ENCODE results near the gene FILIP1L. TPM values are rescaled to one million over a fixed set of nuclear protein-coding genes. Genes with fewer than 3 reads are reported as not detected.

Gene FILIP1L
- total and polyA plus RNA-seq, 2 of the 8 experiments (the other 6 are each of a cell fraction or from before 2014, with no cell fraction given): 0.06 to 0.09 TPM

DNA sequence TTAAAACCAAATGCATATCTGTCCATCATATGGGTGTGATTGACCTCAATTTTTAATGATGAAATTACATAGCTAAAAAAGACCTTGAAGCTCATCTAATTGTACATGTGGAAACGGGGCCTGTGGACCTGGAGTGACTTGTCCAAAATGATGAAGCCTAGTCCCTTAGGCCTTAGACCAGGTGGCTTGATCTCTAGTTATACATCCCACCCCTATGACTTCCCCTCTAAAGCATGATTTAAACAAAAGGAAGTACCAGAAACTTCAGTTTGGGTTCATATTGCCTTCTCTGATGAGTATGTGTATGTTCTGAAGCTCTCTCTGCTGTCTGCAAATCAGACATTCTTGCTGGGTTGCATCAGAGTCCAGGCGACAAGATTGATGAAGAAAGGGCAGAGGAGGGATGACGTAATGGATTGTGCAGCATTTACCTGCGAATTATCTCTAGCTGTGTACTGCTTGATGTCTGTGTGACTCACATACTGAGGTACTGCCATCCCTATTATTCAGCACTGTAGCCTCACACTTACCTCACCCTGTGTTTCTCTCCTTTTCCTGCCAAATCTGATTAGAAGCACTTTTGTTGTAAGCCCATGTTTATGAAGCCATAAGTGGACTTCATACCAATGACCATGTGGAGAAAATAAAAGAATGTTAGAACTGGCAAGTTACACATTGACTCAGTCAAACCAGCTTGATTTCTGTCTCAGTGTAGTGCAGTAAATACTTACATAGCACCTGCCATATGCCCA is 111.5 kb downstream of the FILIP1L start (continued):
- TF ChIP-seq, protein P1, sequence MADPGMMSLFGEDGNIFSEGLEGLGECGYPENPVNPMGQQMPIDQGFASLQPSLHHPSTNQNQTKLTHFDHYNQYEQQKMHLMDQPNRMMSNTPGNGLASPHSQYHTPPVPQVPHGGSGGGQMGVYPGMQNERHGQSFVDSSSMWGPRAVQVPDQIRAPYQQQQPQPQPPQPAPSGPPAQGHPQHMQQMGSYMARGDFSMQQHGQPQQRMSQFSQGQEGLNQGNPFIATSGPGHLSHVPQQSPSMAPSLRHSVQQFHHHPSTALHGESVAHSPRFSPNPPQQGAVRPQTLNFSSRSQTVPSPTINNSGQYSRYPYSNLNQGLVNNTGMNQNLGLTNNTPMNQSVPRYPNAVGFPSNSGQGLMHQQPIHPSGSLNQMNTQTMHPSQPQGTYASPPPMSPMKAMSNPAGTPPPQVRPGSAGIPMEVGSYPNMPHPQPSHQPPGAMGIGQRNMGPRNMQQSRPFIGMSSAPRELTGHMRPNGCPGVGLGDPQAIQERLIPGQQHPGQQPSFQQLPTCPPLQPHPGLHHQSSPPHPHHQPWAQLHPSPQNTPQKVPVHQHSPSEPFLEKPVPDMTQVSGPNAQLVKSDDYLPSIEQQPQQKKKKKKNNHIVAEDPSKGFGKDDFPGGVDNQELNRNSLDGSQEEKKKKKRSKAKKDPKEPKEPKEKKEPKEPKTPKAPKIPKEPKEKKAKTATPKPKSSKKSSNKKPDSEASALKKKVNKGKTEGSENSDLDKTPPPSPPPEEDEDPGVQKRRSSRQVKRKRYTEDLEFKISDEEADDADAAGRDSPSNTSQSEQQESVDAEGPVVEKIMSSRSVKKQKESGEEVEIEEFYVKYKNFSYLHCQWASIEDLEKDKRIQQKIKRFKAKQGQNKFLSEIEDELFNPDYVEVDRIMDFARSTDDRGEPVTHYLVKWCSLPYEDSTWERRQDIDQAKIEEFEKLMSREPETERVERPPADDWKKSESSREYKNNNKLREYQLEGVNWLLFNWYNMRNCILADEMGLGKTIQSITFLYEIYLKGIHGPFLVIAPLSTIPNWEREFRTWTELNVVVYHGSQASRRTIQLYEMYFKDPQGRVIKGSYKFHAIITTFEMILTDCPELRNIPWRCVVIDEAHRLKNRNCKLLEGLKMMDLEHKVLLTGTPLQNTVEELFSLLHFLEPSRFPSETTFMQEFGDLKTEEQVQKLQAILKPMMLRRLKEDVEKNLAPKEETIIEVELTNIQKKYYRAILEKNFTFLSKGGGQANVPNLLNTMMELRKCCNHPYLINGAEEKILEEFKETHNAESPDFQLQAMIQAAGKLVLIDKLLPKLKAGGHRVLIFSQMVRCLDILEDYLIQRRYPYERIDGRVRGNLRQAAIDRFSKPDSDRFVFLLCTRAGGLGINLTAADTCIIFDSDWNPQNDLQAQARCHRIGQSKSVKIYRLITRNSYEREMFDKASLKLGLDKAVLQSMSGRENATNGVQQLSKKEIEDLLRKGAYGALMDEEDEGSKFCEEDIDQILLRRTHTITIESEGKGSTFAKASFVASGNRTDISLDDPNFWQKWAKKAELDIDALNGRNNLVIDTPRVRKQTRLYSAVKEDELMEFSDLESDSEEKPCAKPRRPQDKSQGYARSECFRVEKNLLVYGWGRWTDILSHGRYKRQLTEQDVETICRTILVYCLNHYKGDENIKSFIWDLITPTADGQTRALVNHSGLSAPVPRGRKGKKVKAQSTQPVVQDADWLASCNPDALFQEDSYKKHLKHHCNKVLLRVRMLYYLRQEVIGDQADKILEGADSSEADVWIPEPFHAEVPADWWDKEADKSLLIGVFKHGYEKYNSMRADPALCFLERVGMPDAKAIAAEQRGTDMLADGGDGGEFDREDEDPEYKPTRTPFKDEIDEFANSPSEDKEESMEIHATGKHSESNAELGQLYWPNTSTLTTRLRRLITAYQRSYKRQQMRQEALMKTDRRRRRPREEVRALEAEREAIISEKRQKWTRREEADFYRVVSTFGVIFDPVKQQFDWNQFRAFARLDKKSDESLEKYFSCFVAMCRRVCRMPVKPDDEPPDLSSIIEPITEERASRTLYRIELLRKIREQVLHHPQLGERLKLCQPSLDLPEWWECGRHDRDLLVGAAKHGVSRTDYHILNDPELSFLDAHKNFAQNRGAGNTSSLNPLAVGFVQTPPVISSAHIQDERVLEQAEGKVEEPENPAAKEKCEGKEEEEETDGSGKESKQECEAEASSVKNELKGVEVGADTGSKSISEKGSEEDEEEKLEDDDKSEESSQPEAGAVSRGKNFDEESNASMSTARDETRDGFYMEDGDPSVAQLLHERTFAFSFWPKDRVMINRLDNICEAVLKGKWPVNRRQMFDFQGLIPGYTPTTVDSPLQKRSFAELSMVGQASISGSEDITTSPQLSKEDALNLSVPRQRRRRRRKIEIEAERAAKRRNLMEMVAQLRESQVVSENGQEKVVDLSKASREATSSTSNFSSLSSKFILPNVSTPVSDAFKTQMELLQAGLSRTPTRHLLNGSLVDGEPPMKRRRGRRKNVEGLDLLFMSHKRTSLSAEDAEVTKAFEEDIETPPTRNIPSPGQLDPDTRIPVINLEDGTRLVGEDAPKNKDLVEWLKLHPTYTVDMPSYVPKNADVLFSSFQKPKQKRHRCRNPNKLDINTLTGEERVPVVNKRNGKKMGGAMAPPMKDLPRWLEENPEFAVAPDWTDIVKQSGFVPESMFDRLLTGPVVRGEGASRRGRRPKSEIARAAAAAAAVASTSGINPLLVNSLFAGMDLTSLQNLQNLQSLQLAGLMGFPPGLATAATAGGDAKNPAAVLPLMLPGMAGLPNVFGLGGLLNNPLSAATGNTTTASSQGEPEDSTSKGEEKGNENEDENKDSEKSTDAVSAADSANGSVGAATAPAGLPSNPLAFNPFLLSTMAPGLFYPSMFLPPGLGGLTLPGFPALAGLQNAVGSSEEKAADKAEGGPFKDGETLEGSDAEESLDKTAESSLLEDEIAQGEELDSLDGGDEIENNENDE (IDR thresholded peaks at IDR 0.05; ENCODE audit: insufficient replicate concordance, low read length): no peak
- no peak for TF ChIP-seq MAFK (IDR thresholded peaks at IDR 0.05; ENCODE audit: low read depth, low read length)
- no peak for TF ChIP-seq POU5F1 (IDR thresholded peaks at IDR 0.05; ENCODE audit: low read depth, low read length)
- TF ChIP-seq, protein P2, sequence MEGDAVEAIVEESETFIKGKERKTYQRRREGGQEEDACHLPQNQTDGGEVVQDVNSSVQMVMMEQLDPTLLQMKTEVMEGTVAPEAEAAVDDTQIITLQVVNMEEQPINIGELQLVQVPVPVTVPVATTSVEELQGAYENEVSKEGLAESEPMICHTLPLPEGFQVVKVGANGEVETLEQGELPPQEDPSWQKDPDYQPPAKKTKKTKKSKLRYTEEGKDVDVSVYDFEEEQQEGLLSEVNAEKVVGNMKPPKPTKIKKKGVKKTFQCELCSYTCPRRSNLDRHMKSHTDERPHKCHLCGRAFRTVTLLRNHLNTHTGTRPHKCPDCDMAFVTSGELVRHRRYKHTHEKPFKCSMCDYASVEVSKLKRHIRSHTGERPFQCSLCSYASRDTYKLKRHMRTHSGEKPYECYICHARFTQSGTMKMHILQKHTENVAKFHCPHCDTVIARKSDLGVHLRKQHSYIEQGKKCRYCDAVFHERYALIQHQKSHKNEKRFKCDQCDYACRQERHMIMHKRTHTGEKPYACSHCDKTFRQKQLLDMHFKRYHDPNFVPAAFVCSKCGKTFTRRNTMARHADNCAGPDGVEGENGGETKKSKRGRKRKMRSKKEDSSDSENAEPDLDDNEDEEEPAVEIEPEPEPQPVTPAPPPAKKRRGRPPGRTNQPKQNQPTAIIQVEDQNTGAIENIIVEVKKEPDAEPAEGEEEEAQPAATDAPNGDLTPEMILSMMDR (IDR thresholded peaks at IDR 0.05; ENCODE audit: control extremely low read depth in 1 of 3, insufficient read depth in 1 of 3, low read depth in 1 of 3, low read length in 3 of 3): no peak
- TF ChIP-seq, protein P3, sequence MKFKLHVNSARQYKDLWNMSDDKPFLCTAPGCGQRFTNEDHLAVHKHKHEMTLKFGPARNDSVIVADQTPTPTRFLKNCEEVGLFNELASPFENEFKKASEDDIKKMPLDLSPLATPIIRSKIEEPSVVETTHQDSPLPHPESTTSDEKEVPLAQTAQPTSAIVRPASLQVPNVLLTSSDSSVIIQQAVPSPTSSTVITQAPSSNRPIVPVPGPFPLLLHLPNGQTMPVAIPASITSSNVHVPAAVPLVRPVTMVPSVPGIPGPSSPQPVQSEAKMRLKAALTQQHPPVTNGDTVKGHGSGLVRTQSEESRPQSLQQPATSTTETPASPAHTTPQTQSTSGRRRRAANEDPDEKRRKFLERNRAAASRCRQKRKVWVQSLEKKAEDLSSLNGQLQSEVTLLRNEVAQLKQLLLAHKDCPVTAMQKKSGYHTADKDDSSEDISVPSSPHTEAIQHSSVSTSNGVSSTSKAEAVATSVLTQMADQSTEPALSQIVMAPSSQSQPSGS (IDR thresholded peaks at IDR 0.05; ENCODE audit: low read length): no peak

All from H1 (cell line).